Stimulated activated CD4-positive, alpha-beta T cell treated with anti-CD3 and anti-CD28 coated beads, Interleukin-1b, Interleukin-23, amount 100 ng/mL, for 24 hours (primary cell): ENCODE results near the gene SHH.

Source experiments
- DNase-seq, 4 experiments: peaks; one replicate each; pipeline ENCODE4 v3.0.0-alpha.2; 2020; ENCODE audit warnings: low read depth in 4 of 4, low spot score in 1 of 4

SHH gene

DNA sequence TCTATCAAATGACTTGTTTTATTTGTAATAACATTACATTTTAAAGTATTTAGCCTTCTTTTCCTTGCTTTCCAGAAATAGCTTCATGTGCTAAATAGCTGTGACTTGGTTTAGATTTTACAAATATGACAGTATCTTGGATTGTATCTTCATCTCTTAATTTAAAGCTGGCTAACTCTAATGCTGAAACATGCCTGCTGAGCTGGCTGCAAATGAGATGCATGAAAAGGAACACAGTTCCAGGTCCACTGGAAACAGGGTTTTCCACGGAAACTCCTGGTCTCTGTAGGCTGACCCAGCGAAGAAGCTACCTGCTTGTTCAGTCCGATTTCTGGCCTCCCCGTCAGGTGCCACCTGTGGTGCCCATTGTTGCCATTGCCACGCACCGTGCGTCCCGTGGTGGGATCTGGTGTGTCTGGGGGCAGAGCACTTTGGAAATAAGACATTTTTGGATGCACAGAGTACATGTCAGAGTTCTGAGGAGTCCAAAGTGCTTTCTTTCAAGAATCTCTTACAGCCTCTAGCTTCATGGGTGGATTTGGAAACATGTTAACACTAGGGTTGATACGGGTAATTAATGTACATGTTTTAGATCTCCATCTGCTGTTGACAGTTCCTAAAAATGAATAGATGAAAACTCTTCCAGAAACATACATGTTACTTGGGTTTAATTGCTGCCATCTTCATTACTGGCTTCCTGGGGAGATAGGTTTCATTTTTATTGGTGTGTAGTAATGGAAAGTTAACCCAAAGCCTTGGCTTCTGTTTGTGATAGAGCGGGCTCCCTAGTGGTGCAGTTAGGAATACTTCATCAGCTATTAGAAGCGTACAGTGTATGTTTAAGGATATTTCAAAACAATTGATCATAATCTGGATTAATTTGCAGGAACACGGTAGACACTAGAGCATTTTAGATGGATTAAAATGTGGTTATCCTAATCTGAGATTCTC lies 45.0 kb downstream of the SHH start:
- no peak for DNase-seq

DNA sequence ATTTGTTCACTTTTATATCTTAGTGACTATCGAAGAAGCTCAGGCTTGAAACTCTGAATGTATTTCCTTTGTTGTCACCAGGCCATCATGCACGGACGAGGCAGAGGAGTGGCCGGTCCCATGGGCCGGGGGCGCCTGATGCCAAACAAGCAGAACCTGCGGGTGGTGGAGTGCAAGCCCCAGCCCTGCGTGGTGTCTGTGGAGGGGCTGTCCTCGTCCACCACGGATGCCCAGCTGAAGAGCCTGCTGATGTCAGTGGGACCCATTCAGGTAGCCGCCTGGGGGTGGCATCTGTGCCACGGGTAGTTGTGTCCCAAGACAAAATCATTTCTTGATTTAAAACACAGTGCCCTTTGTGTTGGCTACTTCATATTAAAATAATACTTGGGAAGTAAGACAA lies 45.9 kb downstream of the SHH start:
- DNase-seq, result no peak

DNA sequence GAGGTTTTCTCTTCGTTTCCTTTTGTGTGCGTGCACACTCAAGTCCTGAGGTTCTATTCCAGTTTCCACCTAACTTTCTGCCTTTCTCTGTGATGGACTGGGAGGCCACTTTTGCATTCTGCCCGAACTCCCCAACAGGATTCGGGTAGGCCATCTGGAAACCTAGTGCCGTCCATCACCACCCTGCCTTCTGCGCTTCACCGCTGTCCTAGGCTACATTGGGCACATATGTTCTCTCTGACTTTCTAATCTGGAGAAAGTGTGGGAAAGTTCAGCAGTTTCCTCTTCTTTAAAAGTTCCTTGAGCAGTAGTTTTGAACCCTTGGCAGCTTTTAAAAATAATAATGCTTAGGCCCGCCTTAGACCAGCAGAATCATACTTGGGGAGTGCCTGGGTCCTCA lies 46.8 kb downstream of the SHH start:
- no peak for DNase-seq

DNA sequence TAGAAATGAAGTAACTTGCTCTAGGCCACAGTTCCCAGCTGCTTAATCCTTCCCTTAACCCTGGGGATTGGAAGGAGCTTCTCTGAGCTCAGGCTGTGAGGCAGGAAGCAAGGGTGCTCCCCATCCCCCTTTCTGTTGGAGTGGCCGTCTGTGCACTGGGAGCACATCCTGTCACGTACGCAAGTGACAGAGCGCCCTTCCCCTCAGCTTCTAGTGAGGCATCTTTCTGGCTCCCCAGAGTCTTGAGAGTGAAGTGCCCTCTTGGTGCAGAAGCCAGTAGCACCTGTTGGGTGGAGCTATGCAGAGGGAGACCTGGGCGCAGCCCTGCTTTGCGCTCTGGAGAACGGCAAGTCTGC lies 47.8 kb downstream of the SHH start:
- DNase-seq, result peak in 2 of 4 experiments; percentile 24 to 60

DNA sequence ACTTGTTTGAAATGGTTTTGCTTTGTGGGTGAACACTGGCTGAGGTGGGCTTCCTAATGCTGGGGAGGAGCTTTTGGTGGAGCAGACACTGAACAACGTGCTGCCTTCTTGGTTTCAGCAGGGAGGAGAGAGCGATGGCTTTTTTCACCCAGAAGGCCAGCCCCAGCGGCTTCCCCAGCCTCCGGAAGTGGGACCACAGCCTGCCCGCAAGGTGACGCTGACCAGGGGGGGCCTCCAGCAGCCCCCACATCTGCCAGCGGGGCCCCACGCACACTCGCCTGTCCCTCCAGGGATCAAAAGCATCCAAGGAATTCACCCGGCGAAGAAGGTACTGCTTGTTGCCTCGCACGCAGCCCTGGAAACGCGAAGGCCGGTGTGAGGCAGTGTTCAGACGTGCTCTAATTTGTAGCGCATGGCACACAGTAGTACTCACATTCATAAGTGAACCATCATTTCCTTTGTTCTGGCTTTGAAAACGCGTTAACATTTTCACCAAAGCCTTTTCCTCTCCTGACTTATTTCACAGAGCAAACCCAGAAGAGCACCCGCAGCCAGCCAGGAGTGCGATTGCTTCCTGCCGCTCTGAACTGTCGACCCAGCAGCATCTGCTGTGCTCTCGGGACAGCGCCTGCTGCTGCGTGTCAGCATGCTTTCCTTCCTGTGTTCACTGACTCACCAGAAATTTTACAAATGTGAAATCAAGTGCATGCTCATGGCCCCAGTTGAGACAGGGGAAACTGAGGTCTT lies 48.4 kb downstream of the SHH start:
- DNase-seq, result peak in 3 of 4 experiments; percentile 20 to 41 (median 36)

DNA sequence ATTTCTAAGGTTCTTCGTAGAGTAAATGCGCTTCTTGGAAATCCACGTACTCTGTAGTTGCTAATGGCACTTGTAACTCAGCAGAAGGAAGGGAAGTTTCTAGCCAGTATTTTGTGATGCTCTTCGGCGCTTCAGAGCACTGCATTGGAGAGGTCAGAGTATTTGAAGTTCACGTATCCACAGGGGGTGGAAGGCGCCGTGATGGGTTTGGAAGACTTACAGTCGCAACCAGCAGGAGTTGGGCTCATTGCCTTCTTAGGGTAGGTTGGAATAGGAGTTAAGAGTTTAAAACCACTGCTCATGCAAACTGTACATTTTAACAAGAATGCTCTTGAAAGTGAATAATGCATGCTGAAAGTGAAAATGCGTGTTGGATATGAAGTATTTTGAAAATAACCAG lies 49.1 kb downstream of the SHH start:
- DNase-seq, result no peak

DNA sequence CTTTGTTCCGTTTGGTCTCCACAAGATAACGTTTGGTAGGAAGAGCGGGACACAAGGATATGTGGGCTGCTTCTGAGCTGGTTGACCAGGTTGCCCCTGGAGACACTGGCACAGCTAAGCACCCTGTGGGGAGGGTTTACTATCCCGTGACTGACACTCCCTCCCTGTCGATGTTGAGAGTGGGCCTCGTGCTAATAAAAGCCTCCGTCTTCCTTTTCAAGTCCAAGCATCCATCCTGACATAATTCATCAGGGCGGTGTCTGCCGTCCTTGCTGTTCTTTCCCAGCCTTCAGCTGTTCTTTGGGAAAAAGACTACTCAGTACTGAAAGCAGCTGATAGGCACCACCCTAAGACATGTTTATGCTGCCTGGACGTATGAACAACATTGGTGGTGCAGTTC lies 49.6 kb downstream of the SHH start:
- no peak for DNase-seq

DNA sequence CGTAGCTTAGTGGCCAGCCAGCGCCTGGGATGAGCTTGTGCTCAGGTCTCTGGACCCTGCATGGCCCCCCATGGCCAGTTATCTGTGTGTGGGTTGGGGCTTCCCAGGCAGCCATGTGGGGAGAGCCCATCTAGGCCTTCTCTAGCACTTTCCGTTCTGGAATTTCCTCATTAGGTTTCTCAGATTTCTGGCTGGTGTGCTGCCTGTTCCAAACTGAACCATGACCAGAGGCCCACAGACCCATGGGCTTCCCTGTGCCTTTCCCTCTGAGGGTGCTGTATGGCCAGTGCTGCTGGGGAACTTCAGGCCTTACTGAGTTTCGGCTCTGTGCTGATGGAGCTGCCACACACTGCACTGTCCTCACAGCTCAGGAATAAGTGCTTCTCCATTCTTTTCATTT lies 50.2 kb downstream of the SHH start:
- no peak for DNase-seq

DNA sequence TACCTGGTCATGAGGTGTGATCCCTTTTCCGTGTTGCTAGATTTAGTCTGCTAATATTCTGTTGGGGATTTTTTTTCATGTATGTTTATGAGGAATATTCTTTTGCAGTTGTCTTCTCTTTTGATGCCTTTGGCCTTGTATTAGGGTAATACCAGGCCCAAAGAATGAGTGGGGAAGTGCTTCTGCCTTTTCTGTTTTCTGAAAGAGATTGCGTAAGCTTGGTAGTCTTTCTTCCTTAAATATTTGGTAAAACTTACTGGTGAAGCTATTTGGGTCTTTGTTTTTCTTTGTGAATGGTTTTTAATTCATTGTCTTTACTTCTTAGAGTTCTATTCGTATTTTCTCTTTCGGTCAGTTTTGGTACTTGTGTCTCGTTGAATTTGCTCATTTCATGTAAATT lies 51.1 kb downstream of the SHH start:
- no peak for DNase-seq

DNA sequence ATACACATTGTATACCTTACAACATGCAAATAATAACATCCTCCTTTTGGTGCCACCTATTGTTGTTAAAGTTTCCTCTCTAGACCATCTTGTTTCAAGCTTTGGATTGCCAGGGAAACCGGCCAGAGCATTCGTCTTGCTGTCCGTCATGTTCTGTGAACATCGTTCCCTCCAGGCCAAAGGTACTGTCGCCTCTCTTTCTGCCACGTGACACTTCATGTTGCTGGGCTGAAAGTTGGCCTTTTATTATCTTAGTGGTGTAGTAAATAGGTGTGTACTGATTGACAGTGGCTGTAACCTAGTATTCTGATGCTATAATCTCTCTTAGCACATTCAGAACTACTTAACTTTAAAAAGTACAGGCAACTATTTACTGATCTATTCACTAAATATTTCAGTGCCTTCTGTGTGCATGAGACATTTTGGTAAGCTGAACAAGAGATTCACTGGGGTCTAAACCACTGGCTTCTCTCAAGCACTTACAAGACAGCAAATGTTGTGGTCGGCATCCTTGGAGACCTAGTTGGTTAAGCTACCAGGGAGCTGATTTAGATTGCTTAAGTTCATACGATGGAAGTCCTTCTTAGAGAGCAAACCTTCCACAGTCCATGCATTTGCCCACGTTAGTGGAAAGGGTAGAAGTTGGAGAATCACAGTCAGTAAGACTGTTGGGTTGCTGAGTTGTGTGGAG lies 52.4 kb downstream of the SHH start:
- DNase-seq, result no peak

DNA sequence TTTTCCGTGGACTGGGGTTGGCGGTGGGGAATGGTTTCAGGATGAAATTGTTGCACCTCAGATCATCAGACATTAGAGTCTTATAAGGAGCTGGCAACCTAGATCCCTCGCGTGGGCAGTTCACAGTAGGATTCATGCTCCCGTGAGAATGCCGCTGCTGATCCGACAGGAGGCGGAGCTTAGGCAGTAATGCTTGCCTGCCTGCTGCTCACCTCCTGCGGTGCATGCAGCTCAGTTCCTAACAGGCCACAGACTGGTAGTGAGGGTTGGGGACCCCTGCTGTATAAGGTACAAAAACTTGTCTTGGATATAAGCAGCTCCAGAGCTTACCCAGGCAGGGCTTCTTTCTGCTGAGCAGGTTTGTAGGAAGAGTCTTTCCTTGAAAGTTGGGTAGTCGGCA lies 53.9 kb downstream of the SHH start:
- DNase-seq, result no peak

DNA sequence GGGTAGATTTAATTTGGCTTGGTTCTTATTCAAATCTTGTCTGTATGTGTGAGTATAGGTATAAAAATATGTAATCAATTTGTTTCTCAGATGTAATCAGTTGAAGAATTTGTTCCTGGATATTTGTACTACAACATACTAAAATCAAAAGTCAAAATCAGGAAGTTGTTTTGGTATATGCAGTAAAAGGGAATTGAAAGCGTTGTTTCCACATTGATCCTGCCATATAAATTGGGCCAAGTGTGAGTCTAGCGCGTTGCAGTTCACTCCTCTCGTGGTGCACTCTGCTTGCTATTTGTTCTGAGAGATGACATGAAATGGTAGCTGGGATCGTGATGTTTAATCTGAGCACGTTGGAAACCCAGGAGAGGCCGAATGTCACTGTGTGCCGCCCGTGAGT lies 55.9 kb downstream of the SHH start:
- no peak for DNase-seq

DNA sequence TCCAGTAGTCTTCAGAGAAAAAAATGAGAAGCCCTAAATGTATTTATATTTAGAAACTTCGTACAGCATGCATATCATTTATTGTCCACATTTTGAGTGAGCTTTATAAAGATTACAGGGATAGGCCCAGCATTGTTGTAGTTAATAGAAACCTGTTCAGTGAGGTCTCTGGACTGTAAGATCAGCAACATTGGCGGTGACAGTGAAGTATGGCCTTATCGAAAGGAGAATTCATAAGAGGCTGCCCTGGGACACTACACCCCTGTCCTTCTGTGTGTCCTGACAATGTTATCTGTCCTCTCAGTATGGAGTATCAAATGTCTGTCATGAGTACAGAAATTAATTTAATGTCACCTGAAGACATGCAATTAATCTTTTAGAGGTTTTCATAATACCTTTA lies 57.2 kb downstream of the SHH start:
- DNase-seq, result no peak

DNA sequence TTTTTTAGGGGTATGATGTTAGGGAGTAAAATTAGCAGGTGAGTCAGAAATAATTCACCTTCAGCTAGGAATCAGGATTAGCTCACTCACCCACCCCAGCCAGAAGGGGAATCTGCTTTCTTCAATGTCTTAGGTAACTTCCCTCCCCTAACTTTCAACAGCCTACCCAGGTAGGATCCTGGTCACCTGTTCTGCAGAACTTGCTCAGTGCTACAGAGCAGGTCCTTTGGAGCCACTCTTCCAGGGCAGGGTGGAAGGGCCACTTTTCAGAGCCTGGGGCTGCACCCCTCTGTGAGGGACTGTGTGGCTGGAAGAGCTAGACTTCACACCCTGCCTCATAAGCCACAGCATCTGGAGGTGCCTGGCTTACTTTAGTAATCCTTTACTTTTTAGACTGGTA lies 58.1 kb downstream of the SHH start:
- DNase-seq, result no peak

DNA sequence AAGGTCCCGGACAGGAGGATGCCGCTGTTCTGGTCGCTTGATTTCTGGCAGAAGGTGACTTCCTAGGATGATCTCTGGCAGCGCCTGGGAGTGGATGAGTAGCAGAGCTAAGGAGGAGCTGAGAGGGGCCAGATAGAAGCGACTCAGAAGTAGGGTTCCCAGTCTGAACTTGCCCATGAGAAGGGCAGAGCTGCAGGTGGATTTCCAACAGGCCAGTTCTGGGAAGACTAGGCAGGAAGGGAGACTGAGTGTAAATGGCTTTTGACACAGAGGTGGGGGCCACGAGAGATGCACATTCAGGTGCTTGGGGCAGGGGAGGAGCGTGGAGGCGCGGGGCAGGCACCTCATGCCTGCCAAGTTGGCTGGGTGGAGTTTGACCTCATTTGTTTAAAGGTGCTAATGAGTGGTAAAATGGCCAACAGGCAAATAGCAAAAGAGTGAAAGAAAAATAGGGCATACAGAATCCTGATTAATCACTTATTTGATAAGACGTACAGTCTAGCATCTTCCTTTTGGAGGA lies 58.8 kb downstream of the SHH start:
- no peak for DNase-seq

DNA sequence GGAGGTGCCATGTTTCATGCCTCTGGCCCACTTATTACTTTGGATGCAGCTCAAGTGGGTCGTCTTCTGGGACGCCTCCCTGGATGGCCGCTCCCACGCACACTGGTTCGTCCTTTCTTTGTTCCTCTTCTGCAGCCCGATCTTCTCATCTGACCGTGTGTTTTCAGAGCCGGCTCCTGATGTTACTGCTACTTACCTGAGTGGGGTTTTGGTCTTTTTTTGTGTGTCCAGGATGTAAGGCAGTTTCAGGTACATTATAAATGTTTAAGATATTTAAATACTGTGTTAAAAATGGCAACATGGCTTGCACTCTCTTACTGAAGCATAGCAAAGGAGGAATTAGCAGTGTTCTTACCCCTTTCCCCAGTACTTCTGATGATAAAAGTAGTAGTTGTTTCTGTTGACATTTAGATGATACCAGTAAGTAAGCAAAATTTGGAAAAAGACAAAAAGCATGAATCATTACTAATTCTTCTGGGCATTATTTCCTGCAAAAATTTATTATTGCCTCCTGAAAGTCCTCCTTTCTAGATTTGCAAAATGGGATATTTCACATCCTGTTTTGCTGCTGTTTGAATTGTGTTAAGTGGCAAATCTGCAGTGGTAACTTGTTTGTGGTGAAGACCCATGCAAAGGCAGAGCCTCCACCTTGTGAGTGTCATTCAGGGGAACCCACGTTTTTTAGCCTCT lies 59.4 kb downstream of the SHH start:
- DNase-seq, result no peak

DNA sequence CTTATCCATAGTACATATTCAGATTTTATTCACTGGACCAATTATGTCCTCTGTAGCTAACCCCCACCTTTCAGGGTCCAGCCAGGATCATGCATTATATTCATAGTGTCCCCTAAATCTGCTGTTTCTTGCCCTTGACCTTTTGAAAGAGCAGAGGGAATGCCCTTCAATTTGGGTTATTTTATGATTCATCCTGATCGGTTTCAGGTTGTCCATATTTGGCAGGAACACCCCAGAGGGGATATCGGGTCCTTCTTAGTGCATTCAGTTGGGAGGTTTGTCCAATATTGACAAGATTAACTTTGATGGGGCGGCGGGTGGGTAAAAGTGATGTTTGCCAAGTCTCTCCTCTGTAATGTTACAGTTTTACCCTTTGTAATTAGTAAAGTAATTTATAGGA lies 60.9 kb downstream of the SHH start:
- DNase-seq, result no peak

DNA sequence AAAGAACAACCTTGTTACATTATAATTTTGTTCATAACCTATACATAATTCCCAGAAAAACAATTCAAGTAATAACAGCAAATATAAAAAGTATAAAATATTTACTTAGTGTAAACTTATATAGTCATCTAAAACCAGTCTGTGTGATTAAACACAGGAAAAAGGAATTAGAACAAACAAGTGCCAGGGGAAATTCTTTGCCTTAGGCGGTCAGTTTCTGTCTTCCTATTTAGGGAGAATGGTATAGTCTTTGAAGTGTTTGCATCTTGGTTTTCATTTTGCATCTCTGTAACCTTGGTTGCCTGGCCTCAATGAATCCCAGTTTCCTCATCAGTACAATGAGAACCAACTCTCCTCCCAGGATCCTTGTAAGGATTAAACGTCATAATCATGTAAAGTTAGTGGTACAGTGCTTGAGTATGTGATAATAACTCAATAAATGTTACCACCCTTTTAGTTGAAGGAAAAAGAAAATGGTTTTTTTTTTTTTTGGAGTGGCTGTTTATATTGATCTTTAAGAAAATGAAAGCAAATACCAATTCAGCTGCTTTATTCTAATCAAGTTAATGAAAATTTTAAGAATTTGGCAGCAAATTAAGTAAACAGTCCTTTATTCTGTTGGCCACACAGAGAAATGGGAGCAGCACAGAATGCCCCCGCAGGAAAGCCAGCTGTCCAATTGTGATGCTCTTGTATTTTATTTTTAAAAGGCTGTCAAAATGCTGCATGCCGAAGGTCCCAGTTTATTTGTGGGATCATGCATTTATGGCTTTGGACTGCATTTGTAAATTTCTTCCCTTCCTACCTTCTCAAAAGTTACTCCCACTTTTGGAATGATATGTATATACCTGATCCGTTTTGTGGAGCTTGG lies 61.8 kb downstream of the SHH start:
- DNase-seq, result no peak
